ENCODE results near the gene CROCC2. TPM values are rescaled to one million over a fixed set of nuclear protein-coding genes. Genes with fewer than 3 reads are reported as not detected.
A peak's percentile ranks its signal among the peaks of the same experiment; 100 is the strongest.

Gene CROCC2
- total RNA-seq, 1 donor from 2014 or later = 0.49 TPM

GRCh38 chr2:240888890-240889573 lies 17.1 kb upstream of the CROCC2 start:
- H3K36me3 ChIP-seq = no peaks in the 10 kb centered on the region
- no peaks in the 10 kb centered on the region for H3K27me3 ChIP-seq
- peaks cover 12% of the 10 kb centered on the region for H3K4me1 ChIP-seq
- intact Hi-C loops (cut with DNase I) = no loop called here
- no peak for TF ChIP-seq POLR2A (IDR thresholded peaks at IDR 0.05)
- no peak for TF ChIP-seq POLR2AphosphoS5 (IDR thresholded peaks at IDR 0.05; ENCODE audit: insufficient read depth in 1 of 2, low read depth in 1 of 2)
- TF ChIP-seq CTCF (IDR thresholded peaks at IDR 0.05) = no peak
- DNase-seq (ENCODE audit: extremely low spot score in 2 of 2) = no peak
- no peaks in the 10 kb centered on the region for H3K9me3 ChIP-seq
- H3K27ac ChIP-seq = no peak overlapping the region
- no peak overlapping the region for H3K4me3 ChIP-seq

- Histone ChIP-seq H3K36me3 (no peaks in the 10 kb centered on the region), H3K4me3 (no peak overlapping the region), H3K27me3 (no peaks in the 10 kb centered on the region), H3K4me1 (peaks cover 12% of the 10 kb centered on the region), H3K9me3 (no peaks in the 10 kb centered on the region), H3K27ac (no peak overlapping the region)
- no peak for DNase-seq (ENCODE audit: extremely low spot score in 2 of 2)
- TF ChIP-seq POLR2AphosphoS5 (IDR thresholded peaks at IDR 0.05; ENCODE audit: insufficient read depth in 1 of 2, low read depth in 1 of 2) = no peak
- intact Hi-C loops (cut with DNase I) = no loop called here
Measured at GRCh38 chr2:240889601-240890560, 16.3 kb upstream of the CROCC2 start.

GRCh38 chr2:240890691-240891090 lies 15.4 kb upstream of the CROCC2 start:
- DNase-seq (ENCODE audit: extremely low spot score in 2 of 2) = no peak
- no peak for TF ChIP-seq CTCF (IDR thresholded peaks at IDR 0.05)
- H3K4me3 ChIP-seq = no peak overlapping the region
- no peaks in the 10 kb centered on the region for H3K9me3 ChIP-seq
- H3K27me3 ChIP-seq = no peaks in the 10 kb centered on the region
- peaks cover 12% of the 10 kb centered on the region for H3K4me1 ChIP-seq
- no peak overlapping the region for H3K27ac ChIP-seq
- H3K36me3 ChIP-seq = no peaks in the 10 kb centered on the region
- intact Hi-C loops (cut with DNase I) = no loop called here

GRCh38 chr2:240891492-240892340 lies 14.4 kb upstream of the CROCC2 start:
- TF ChIP-seq POLR2A (IDR thresholded peaks at IDR 0.05) (no peak), CTCF (IDR thresholded peaks at IDR 0.05) (no peak), POLR2AphosphoS5 (IDR thresholded peaks at IDR 0.05; ENCODE audit: insufficient read depth in 1 of 2, low read depth in 1 of 2) (no peak)
- Histone ChIP-seq H3K36me3 (no peaks in the 10 kb centered on the region), H3K4me3 (peak overlapping the region in 1 of 2 donors; percentile 19), H3K27me3 (no peaks in the 10 kb centered on the region), H3K9me3 (no peaks in the 10 kb centered on the region), H3K27ac (no peak overlapping the region), H3K4me1 (peaks cover 19% of the 10 kb centered on the region)
- intact Hi-C loops (cut with DNase I) = no loop called here
- no peak for DNase-seq (ENCODE audit: extremely low spot score in 2 of 2)

- TF ChIP-seq POLR2A (IDR thresholded peaks at IDR 0.05) (no peak), POLR2AphosphoS5 (IDR thresholded peaks at IDR 0.05; ENCODE audit: insufficient read depth in 1 of 2, low read depth in 1 of 2) (no peak), CTCF (IDR thresholded peaks at IDR 0.05) (no peak)
- intact Hi-C loops (cut with DNase I) = no loop called here
- no peaks in the 10 kb centered on the region for H3K36me3 ChIP-seq
- H3K4me3 ChIP-seq = peak overlapping the region in 1 of 2 donors; percentile 19
- DNase-seq (ENCODE audit: extremely low spot score in 2 of 2) = no peak
- H3K27ac ChIP-seq = peak overlapping the region; percentile 27
- H3K9me3 ChIP-seq = no peaks in the 10 kb centered on the region
- H3K4me1 ChIP-seq = peaks cover 26% of the 10 kb centered on the region
- H3K27me3 ChIP-seq = no peaks in the 10 kb centered on the region
Measured at GRCh38 chr2:240892356-240892755, 13.8 kb upstream of the CROCC2 start.
